ENCODE data around the gene PPP1R9B.

Gene PPP1R9B

GRCh38 chr17:50171371-50172071 is 21.0 kb upstream of the PPP1R9B start:
- Histone ChIP-seq H3K4me1 (ENCODE audit: control insufficient read depth, insufficient read depth, low read length) (peaks cover 52% of the 10 kb centered on the region), H3K27ac (ENCODE audit: low read length) (no peak overlapping the region), H3K9ac (ENCODE audit: low read length in 2 of 2) (no peak overlapping the region), H3K4me3 (ENCODE audit: low read length in 2 of 2) (no peak overlapping the region), H3K27me3 (ENCODE audit: control insufficient read depth in 1 of 2, insufficient read depth in 2 of 2, low read length in 2 of 2) (no peaks in the 10 kb centered on the region), H3K36me3 (ENCODE audit: control insufficient read depth in 2 of 2, insufficient read depth in 2 of 2, low read length in 2 of 2) (peaks cover 0 to 6% of the 10 kb centered on the region in 2 donors), H3K9me3 (ENCODE audit: control insufficient read depth in 2 of 2, low read length in 2 of 2) (no peaks in the 10 kb centered on the region)

GRCh38 chr17:50170662-50171370 is 20.3 kb upstream of the PPP1R9B start:
- H3K27ac ChIP-seq (ENCODE audit: low read length) = no peak overlapping the region
- no peaks in the 10 kb centered on the region for H3K27me3 ChIP-seq (ENCODE audit: control insufficient read depth in 1 of 2, insufficient read depth in 2 of 2, low read length in 2 of 2)
- peaks cover 0 to 6% of the 10 kb centered on the region in 2 donors for H3K36me3 ChIP-seq (ENCODE audit: control insufficient read depth in 2 of 2, insufficient read depth in 2 of 2, low read length in 2 of 2)
- H3K9ac ChIP-seq (ENCODE audit: low read length in 2 of 2) = no peak overlapping the region
- H3K9me3 ChIP-seq (ENCODE audit: control insufficient read depth in 2 of 2, low read length in 2 of 2) = no peaks in the 10 kb centered on the region
- peaks cover 49% of the 10 kb centered on the region for H3K4me1 ChIP-seq (ENCODE audit: control insufficient read depth, insufficient read depth, low read length)
- H3K4me3 ChIP-seq (ENCODE audit: low read length in 2 of 2) = no peak overlapping the region

DNA sequence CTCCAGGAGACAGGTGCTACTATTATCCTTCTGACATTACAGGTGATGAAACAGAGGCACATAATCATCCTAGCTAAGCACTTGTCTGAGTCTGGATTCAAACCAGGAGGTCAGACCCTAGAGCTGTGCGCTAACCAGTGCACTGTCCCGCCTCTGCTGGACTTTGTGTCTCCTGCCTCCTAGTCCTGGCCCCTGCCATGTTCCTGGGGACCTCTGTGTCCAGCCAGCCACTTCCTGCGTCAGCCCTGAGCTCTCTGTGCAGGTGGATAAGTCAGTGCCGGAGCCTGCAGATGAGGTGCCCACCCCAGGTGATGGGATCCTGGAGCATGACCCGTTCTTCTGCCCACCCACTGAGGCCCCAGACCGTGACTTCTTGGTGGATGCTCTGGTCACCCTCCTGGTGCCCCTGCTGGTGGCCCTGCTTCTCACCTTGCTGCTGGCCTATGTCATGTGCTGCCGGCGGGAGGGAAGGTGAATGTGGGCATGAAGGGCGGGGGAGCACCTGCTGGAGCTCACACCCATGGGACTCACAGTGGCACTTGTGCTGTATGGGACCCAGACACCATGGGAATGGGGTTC is 19.5 kb upstream of the PPP1R9B start:
- peaks cover 48% of the 10 kb centered on the region for H3K4me1 ChIP-seq (ENCODE audit: control insufficient read depth, insufficient read depth, low read length)
- H3K27ac ChIP-seq (ENCODE audit: low read length) = no peak overlapping the region
- no peaks in the 10 kb centered on the region for H3K9me3 ChIP-seq (ENCODE audit: control insufficient read depth in 2 of 2, low read length in 2 of 2)
- no peaks in the 10 kb centered on the region for H3K27me3 ChIP-seq (ENCODE audit: control insufficient read depth in 1 of 2, insufficient read depth in 2 of 2, low read length in 2 of 2)
- peaks cover 0 to 6% of the 10 kb centered on the region in 2 donors for H3K36me3 ChIP-seq (ENCODE audit: control insufficient read depth in 2 of 2, insufficient read depth in 2 of 2, low read length in 2 of 2)
- H3K9ac ChIP-seq (ENCODE audit: low read length in 2 of 2) = no peak overlapping the region
- no peak overlapping the region for H3K4me3 ChIP-seq (ENCODE audit: low read length in 2 of 2)

DNA sequence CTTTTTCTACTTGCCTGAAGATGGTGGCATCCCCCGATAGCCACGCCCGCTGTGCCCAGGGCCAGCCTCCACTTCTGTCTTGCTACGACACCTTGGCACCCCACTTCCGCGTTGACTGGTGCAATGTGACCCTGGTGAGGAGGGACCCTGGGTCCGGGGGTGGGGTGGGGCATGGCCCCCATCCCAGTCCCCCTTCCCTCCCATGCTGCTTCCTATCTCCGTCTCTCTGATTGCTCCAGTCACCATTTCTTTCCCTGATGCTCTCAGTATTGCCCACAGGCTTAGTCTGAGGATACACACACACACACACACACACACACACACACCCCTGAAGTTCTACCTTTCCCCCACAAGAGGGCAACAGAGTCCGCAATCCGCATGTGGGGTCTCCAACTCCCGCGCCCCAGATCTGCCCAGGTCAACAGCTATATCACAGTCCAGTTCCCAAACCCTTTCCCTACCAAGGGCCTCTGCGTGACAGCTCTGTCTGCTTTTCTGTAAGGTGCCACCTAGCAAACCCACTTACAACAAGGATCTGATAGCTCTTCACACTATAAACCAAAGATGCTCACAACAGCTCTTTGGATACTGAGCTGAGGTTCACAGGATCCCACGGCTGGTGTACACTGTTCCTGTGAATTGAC is 18.8 kb upstream of the PPP1R9B start:
- Histone ChIP-seq H3K27me3 (ENCODE audit: control insufficient read depth in 1 of 2, insufficient read depth in 2 of 2, low read length in 2 of 2) (no peaks in the 10 kb centered on the region), H3K4me1 (ENCODE audit: control insufficient read depth, insufficient read depth, low read length) (peaks cover 53% of the 10 kb centered on the region), H3K36me3 (ENCODE audit: control insufficient read depth in 2 of 2, insufficient read depth in 2 of 2, low read length in 2 of 2) (peaks cover 0 to 6% of the 10 kb centered on the region in 2 donors), H3K27ac (ENCODE audit: low read length) (no peak overlapping the region), H3K9me3 (ENCODE audit: control insufficient read depth in 2 of 2, low read length in 2 of 2) (no peaks in the 10 kb centered on the region), H3K9ac (ENCODE audit: low read length in 2 of 2) (no peak overlapping the region), H3K4me3 (ENCODE audit: low read length in 2 of 2) (no peak overlapping the region)

DNA sequence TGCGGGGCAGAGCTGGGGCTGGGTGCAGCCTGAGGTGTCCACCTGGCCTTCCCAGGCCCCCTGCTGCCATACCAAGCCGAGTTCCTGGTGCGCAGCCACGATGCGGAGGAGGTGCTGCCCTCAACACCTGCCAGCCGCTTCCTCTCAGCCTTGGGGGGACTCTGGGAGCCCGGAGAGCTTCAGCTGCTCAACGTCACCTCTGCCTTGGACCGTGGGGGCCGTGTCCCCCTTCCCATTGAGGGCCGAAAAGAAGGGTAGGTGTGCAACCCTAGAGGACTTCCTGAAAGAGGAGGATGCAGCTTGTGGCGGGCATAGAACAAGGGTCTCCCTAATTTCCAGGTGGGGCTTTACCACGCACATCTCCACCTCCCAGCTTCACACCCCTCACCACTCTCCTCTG is 17.8 kb upstream of the PPP1R9B start:
- no peak overlapping the region for H3K4me3 ChIP-seq (ENCODE audit: low read length in 2 of 2)

GRCh38 chr17:50167371-50167770 is 16.9 kb upstream of the PPP1R9B start:
- Histone ChIP-seq H3K4me1 (ENCODE audit: control insufficient read depth, insufficient read depth, low read length) (peaks cover 48% of the 10 kb centered on the region), H3K4me3 (ENCODE audit: low read length in 2 of 2) (peak overlapping the region in 1 of 2 donors; percentile 62), H3K27ac (ENCODE audit: low read length) (no peak overlapping the region), H3K9ac (ENCODE audit: low read length in 2 of 2) (peak overlapping the region in 1 of 2 donors; percentile 36), H3K9me3 (ENCODE audit: control insufficient read depth in 2 of 2, low read length in 2 of 2) (no peaks in the 10 kb centered on the region), H3K27me3 (ENCODE audit: control insufficient read depth in 1 of 2, insufficient read depth in 2 of 2, low read length in 2 of 2) (no peaks in the 10 kb centered on the region), H3K36me3 (ENCODE audit: control insufficient read depth in 2 of 2, insufficient read depth in 2 of 2, low read length in 2 of 2) (peaks cover 0 to 6% of the 10 kb centered on the region in 2 donors)

More for the DNA sequence above, 17.8 kb upstream of the PPP1R9B start:
- no peak overlapping the region for H3K27ac ChIP-seq (ENCODE audit: low read length)
- no peak overlapping the region for H3K9ac ChIP-seq (ENCODE audit: low read length in 2 of 2)
- H3K27me3 ChIP-seq (ENCODE audit: control insufficient read depth in 1 of 2, insufficient read depth in 2 of 2, low read length in 2 of 2) = no peaks in the 10 kb centered on the region
- H3K36me3 ChIP-seq (ENCODE audit: control insufficient read depth in 2 of 2, insufficient read depth in 2 of 2, low read length in 2 of 2) = peaks cover 0 to 6% of the 10 kb centered on the region in 2 donors
- H3K9me3 ChIP-seq (ENCODE audit: control insufficient read depth in 2 of 2, low read length in 2 of 2) = no peaks in the 10 kb centered on the region
- peaks cover 53% of the 10 kb centered on the region for H3K4me1 ChIP-seq (ENCODE audit: control insufficient read depth, insufficient read depth, low read length)

- H3K9me3 ChIP-seq (ENCODE audit: control insufficient read depth in 2 of 2, low read length in 2 of 2) = no peaks in the 10 kb centered on the region
- peak overlapping the region in 1 of 2 donors; percentile 76 for H3K4me3 ChIP-seq (ENCODE audit: low read length in 2 of 2)
- peaks cover 53% of the 10 kb centered on the region for H3K4me1 ChIP-seq (ENCODE audit: control insufficient read depth, insufficient read depth, low read length)
- peak overlapping the region; percentile 90 for H3K27ac ChIP-seq (ENCODE audit: low read length)
- H3K9ac ChIP-seq (ENCODE audit: low read length in 2 of 2) = peak overlapping the region; percentile 53 to 84
- peaks cover 0 to 5% of the 10 kb centered on the region in 2 donors for H3K36me3 ChIP-seq (ENCODE audit: control insufficient read depth in 2 of 2, insufficient read depth in 2 of 2, low read length in 2 of 2)
- H3K27me3 ChIP-seq (ENCODE audit: control insufficient read depth in 1 of 2, insufficient read depth in 2 of 2, low read length in 2 of 2) = no peaks in the 10 kb centered on the region
These were observed 16.2 kb upstream of the PPP1R9B start for GRCh38 chr17:50166518-50167181.

DNA sequence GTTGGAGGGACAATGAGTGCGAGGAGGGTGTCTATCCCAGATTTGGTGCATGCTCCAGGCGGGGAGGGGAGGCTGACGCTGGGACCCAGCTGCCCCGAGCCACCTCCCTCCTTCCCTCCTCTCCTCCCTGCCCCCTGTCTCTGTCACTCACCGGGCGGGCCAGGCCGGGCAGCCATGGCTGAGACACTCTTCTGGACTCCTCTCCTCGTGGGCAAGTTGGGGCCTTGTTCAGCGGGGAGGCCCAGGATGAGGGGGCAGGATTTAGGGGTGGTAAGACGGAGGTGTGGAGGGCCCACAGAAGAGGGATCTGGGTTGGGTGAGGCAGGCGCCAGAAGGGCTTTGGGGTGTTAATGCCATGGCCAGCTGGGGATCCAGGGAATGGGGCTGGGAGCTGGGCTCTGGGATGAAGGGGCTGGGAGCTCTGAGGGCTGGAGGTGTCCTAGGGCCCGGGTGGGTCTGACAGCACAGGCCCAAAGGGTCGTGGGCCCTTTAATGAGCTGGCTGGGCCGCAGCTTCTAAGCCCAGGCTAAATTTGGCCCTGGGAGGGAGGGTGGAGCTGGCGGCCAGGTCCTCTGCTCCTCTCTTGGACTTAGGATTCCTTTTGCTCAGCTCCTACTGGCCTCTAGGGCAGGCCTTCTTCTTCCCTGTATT is 15.5 kb upstream of the PPP1R9B start, which contains the start of gene SGCA:
SGCA (plus strand) TSS at position 139 of the 651 bp plus-strand sequence; CDS start at position 175, 36 bp downstream.
- peaks cover 0 to 4% of the 10 kb centered on the region in 2 donors for H3K36me3 ChIP-seq (ENCODE audit: control insufficient read depth in 2 of 2, insufficient read depth in 2 of 2, low read length in 2 of 2)
- no peaks in the 10 kb centered on the region for H3K27me3 ChIP-seq (ENCODE audit: control insufficient read depth in 1 of 2, insufficient read depth in 2 of 2, low read length in 2 of 2)
- peak within 1 kb of the TSS; percentile 6 to 76 for H3K4me3 ChIP-seq (ENCODE audit: low read length in 2 of 2)
- H3K4me1 ChIP-seq (ENCODE audit: control insufficient read depth, insufficient read depth, low read length) = peaks cover 58% of the 10 kb centered on the region
- H3K9me3 ChIP-seq (ENCODE audit: control insufficient read depth in 2 of 2, low read length in 2 of 2) = no peaks in the 10 kb centered on the region
- H3K9ac ChIP-seq (ENCODE audit: low read length in 2 of 2) = peak within 1 kb of the TSS; percentile 53 to 84
- peak within 1 kb of the TSS; percentile 90 for H3K27ac ChIP-seq (ENCODE audit: low read length)

GRCh38 chr17:50165466-50165865 is 15.0 kb upstream of the PPP1R9B start:
- H3K9me3 ChIP-seq (ENCODE audit: control insufficient read depth in 2 of 2, low read length in 2 of 2) = no peaks in the 10 kb centered on the region
- H3K36me3 ChIP-seq (ENCODE audit: control insufficient read depth in 2 of 2, insufficient read depth in 2 of 2, low read length in 2 of 2) = peaks cover 0 to 4% of the 10 kb centered on the region in 2 donors
- H3K9ac ChIP-seq (ENCODE audit: low read length in 2 of 2) = peak overlapping the region; percentile 53 to 84
- H3K27ac ChIP-seq (ENCODE audit: low read length) = peak overlapping the region; percentile 90
- H3K4me3 ChIP-seq (ENCODE audit: low read length in 2 of 2) = peak overlapping the region in 1 of 2 donors; percentile 76
- H3K27me3 ChIP-seq (ENCODE audit: control insufficient read depth in 1 of 2, insufficient read depth in 2 of 2, low read length in 2 of 2) = no peaks in the 10 kb centered on the region
- H3K4me1 ChIP-seq (ENCODE audit: control insufficient read depth, insufficient read depth, low read length) = peaks cover 63% of the 10 kb centered on the region

All from stomach smooth muscle (tissue), 2 donors.